Measurements from ENCODE around the gene ELANE.

The ELANE gene

GRCh38 chr19:870963-871401, 18.9 kb downstream of the ELANE start:
- Histone ChIP-seq H3K27me3 (ENCODE audit: insufficient read depth, low read length, poor library complexity, severe bottlenecking) (no peaks in the 10 kb centered on the region), H3K4me2 (ENCODE audit: low read depth, low read length, poor library complexity, severe bottlenecking) (no peak overlapping the region), H2AFZ (ENCODE audit: low read length) (no peak overlapping the region), H3K9ac (ENCODE audit: low read depth, low read length, poor library complexity, severe bottlenecking) (no peak overlapping the region), H4K20me1 (ENCODE audit: insufficient read depth, low read length, poor library complexity, severe bottlenecking) (no peaks in the 10 kb centered on the region), H3K9me3 (ENCODE audit: insufficient read depth, low read depth, low read length) (no peaks in the 10 kb centered on the region), H3F3A (ENCODE audit: low read depth) (no peaks in the 10 kb centered on the region; the same call in 1 of the 2 replicates), H3K9me2 (replicated peaks; ENCODE audit: low read depth, low read length) (no peaks in the 10 kb centered on the region), H3K4me3 (ENCODE audit: low read length, poor library complexity, severe bottlenecking) (no peak overlapping the region), H3K36me3 (ENCODE audit: insufficient read depth, low read length) (no peaks in the 10 kb centered on the region; the same call in 1 of the 2 replicates), H3K4me1 (ENCODE audit: insufficient read depth, low read length, poor library complexity, severe bottlenecking) (no peaks in the 10 kb centered on the region), H3K79me2 (ENCODE audit: insufficient read depth, low read length) (no peaks in the 10 kb centered on the region)
- no peak for TF ChIP-seq EZH2phosphoT487 (IDR thresholded peaks at IDR 0.05; ENCODE audit: borderline replicate concordance)
- no peak for TF ChIP-seq CTCF (conservative IDR thresholded peaks at IDR 0.05; ENCODE audit: low read length)

GRCh38 chr19:871446-872265, 19.6 kb downstream of the ELANE start:
- TF ChIP-seq CTCF (conservative IDR thresholded peaks at IDR 0.05; ENCODE audit: low read length) = no peak
- TF ChIP-seq EZH2phosphoT487 (IDR thresholded peaks at IDR 0.05; ENCODE audit: borderline replicate concordance) = no peak
- no peaks in the 10 kb centered on the region for H3K9me2 ChIP-seq (replicated peaks; ENCODE audit: low read depth, low read length)
- H4K20me1 ChIP-seq (ENCODE audit: insufficient read depth, low read length, poor library complexity, severe bottlenecking) = no peaks in the 10 kb centered on the region
- no peaks in the 10 kb centered on the region for H3K27me3 ChIP-seq (ENCODE audit: insufficient read depth, low read length, poor library complexity, severe bottlenecking)
- H3K4me1 ChIP-seq (ENCODE audit: insufficient read depth, low read length, poor library complexity, severe bottlenecking) = no peaks in the 10 kb centered on the region
- H3K79me2 ChIP-seq (ENCODE audit: insufficient read depth, low read length) = no peaks in the 10 kb centered on the region
- no peaks in the 10 kb centered on the region; the same call in 1 of the 2 replicates for H3K36me3 ChIP-seq (ENCODE audit: insufficient read depth, low read length)
- no peak overlapping the region for H3K9ac ChIP-seq (ENCODE audit: low read depth, low read length, poor library complexity, severe bottlenecking)
- H2AFZ ChIP-seq (ENCODE audit: low read length) = no peak overlapping the region
- no peaks in the 10 kb centered on the region for H3K9me3 ChIP-seq (ENCODE audit: insufficient read depth, low read depth, low read length)
- no peak overlapping the region for H3K4me2 ChIP-seq (ENCODE audit: low read depth, low read length, poor library complexity, severe bottlenecking)
- no peaks in the 10 kb centered on the region; the same call in 1 of the 2 replicates for H3F3A ChIP-seq (ENCODE audit: low read depth)
- H3K4me3 ChIP-seq (ENCODE audit: low read length, poor library complexity, severe bottlenecking) = no peak overlapping the region

- no peaks in the 10 kb centered on the region for H3K9me3 ChIP-seq (ENCODE audit: insufficient read depth, low read depth, low read length)
- no peak overlapping the region for H3K9ac ChIP-seq (ENCODE audit: low read depth, low read length, poor library complexity, severe bottlenecking)
- no peaks in the 10 kb centered on the region; the same call in 1 of the 2 replicates for H3F3A ChIP-seq (ENCODE audit: low read depth)
- TF ChIP-seq CTCF (conservative IDR thresholded peaks at IDR 0.05; ENCODE audit: low read length) = no peak
- TF ChIP-seq EZH2phosphoT487 (IDR thresholded peaks at IDR 0.05; ENCODE audit: borderline replicate concordance) = no peak
- H3K4me3 ChIP-seq (ENCODE audit: low read length, poor library complexity, severe bottlenecking) = no peak overlapping the region
- H3K36me3 ChIP-seq (ENCODE audit: insufficient read depth, low read length) = no peaks in the 10 kb centered on the region; the same call in 1 of the 2 replicates
- H3K4me2 ChIP-seq (ENCODE audit: low read depth, low read length, poor library complexity, severe bottlenecking) = no peak overlapping the region
- no peaks in the 10 kb centered on the region for H3K79me2 ChIP-seq (ENCODE audit: insufficient read depth, low read length)
- H3K9me2 ChIP-seq (replicated peaks; ENCODE audit: low read depth, low read length) = no peaks in the 10 kb centered on the region
- H3K27me3 ChIP-seq (ENCODE audit: insufficient read depth, low read length, poor library complexity, severe bottlenecking) = no peaks in the 10 kb centered on the region
- H3K4me1 ChIP-seq (ENCODE audit: insufficient read depth, low read length, poor library complexity, severe bottlenecking) = no peaks in the 10 kb centered on the region
- H4K20me1 ChIP-seq (ENCODE audit: insufficient read depth, low read length, poor library complexity, severe bottlenecking) = no peaks in the 10 kb centered on the region
- H2AFZ ChIP-seq (ENCODE audit: low read length) = no peak overlapping the region
Measured at GRCh38 chr19:872266-872951, 20.3 kb downstream of the ELANE start.
